SK-N-MC (cell line): ENCODE results near the gene DAPK3.

ENCODE experiments used
- DNase-seq: peaks from one replicate; pipeline ENCODE4 v3.0.0-alpha.2; 2011; ENCODE audit warnings: low read depth, low spot score
- H3K27ac ChIP-seq: fragments of 200-600 bp; sonication (generic); 2 replicates; pipeline ENCODE4 v1.5.1; 2016; ENCODE audit warnings: mixed run types
- H3K36me3 ChIP-seq: fragments of 200-600 bp; sonication (generic); 2 replicates; pipeline ENCODE4 v1.6.1; 2017; ENCODE audit warnings: antibody characterized with exemption, low read length, mixed read lengths; ENCODE audit not compliant: insufficient read depth
- H3K4me3 ChIP-seq: fragments of 200-600 bp; sonication (generic); 2 replicates; pipeline ENCODE4 v1.5.1; 2016
- H3K9ac ChIP-seq: fragments of 200-600 bp; sonication (generic); 2 replicates; pipeline ENCODE4 v1.8.0; 2017; ENCODE audit warnings: mixed run types, mixed read lengths; ENCODE audit not compliant: insufficient read length
- H3K9me3 ChIP-seq: fragments of 200-600 bp; sonication (generic); 2 replicates; pipeline ENCODE4 v1.6.1; 2017; ENCODE audit warnings: low read depth, mild to moderate bottlenecking, antibody characterized with exemption, low read length, moderate library complexity, mixed read lengths
- EZH2 ChIP-seq: fragments of 200-600 bp; sonication (generic); IDR thresholded peaks from one replicate; pipeline ENCODE4 v1.6.1; 2017; ENCODE audit warnings: antibody characterized with exemption
- FOXP2 ChIP-seq: optimal IDR thresholded peaks from 2 replicates; pipeline ENCODE3; 2011; ENCODE audit warnings: mild to moderate bottlenecking, moderate library complexity; ENCODE audit not compliant: insufficient read depth; ENCODE audit errors: extremely low read length, control extremely low read depth
- POLR2AphosphoS5 ChIP-seq: IDR thresholded peaks from 2 replicates; pipeline ENCODE4 v1.6.1; 2012; ENCODE audit warnings: mild to moderate bottlenecking, low read depth, low read length, borderline replicate concordance

The DAPK3 gene

DNA sequence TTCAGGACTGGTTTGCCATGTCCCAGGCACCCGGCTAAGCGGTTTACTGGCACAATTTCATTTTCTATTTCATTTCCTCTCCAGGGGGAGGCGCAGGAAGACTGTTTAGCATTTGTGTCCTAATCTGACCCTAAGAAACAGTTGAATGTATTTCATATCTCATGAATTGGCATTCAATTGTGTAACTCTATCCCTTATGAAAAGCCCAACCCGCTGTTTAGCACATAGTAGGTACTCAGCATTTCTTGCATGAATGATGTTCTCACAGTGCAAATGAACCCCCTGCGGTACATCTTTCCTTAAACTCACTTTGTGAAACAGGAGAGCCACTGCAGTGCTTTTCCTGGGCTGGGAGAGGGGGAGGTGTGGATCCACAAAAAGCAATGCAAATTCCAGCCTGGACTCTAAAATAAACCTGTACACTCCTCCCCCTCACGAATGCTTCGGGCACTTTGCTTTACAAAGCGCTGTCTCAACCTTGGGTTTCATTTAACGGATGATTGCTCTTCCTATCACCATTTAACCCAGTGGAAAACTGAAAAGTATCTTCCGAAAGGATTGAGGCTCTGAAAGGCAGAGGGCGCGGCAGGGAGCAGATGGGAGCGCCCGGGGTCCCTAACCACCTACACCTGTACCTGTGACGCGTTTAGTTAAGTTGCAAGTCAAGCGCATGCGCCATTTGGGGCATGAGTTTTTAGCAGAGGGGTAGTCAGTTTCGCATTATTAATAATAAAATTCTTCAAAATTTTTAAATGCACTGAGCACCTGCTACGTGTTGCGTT is 15.6 kb upstream of the DAPK3 start:
- peak overlapping the region; percentile 90 for H3K4me3 ChIP-seq
- H3K9ac ChIP-seq, result peak overlapping the region; percentile 83
- peak overlapping the region; percentile 96 for H3K27ac ChIP-seq
- TF ChIP-seq FOXP2, result peak; percentile 52
- TF ChIP-seq EZH2, result no peak
- peaks cover 36% of the 10 kb centered on the region for H3K36me3 ChIP-seq
- DNase-seq, result peak; percentile 79
- no peaks in the 10 kb centered on the region for H3K9me3 ChIP-seq

DNA sequence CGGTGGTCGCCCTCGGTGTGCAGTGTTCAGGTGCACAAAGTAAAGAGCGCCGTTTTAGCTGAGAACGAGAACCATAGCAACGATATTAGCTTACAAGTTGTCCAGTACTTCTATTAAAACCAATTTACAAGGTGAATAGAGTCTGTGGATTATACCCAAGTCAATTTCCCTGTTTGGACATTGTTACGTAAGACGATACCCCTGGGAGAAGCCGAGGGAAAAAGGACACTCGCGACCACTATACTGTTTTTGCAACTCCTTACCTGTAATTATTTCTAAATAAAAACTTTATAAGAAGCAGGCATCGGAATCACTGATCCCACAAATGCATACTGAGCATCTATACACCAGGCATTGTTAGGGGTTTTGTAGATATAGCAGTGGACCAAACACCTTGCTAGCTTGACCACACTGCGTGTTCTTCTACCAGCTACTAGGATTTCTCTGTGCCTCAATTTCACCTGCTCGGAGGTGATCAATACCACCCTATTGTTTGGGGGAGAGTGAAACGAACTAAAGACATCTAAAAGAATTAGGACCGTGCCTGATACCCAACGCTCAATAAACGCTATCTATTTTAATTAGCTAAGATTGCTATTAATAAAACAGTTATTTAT is 14.9 kb upstream of the DAPK3 start:
- Histone ChIP-seq H3K27ac (peak overlapping the region; percentile 96), H3K4me3 (peak overlapping the region; percentile 90), H3K9ac (peak overlapping the region; percentile 83), H3K9me3 (no peaks in the 10 kb centered on the region), H3K36me3 (peaks cover 43% of the 10 kb centered on the region)
- TF ChIP-seq POLR2AphosphoS5, result no peak
- no peak for TF ChIP-seq EZH2
- no peak for TF ChIP-seq FOXP2
- DNase-seq, result no peak

DNA sequence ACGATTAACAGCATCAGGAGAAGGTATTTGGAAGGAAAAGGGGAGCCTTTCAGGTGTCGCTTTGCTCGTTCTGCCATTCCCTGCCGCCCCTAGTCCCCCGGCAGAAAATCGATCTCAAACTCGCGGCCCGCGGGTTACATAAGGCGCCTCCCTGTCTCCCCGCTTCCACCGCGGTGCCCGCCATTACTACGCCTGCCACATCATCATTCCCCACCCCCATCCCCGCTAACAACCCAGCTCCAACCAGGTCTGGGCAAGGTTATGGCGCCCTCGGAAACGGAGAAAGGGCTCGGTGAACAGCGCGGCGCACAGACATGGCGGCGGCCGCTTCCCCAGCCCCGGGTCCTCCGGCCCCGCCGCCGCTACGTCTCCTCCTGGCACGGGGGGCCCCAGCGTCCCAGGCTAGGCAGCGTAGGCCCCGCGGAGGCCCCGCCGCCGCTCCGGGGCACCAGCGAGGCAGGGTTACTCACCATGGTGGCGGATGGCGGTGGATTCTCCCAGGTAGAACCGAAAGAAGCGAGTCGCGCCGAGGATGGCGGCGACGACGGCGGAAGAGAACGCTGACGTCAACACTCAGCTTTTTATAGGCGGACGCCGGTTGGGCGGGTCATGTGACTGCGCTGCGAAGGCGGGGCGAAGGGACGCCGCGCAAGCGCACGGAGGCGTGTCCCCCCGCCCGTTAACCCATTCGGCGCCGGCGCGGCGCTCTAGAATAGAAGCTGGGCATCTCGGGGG is 14.2 kb upstream of the DAPK3 start, which contains the start of gene EEF2:
Gene EEF2, minus strand, starts transcription at position 556 of the 735 bp plus-strand sequence. Its CDS starts 83 bp downstream, at position 473.
- peak; percentile 50 for DNase-seq
- TF ChIP-seq POLR2AphosphoS5 (peak; percentile 100), FOXP2 (peak; percentile 14), EZH2 (no peak)
- Histone ChIP-seq H3K27ac (peak within 1 kb of the TSS; percentile 96), H3K36me3 (peaks cover 49% of the 10 kb centered on the region), H3K9me3 (no peaks in the 10 kb centered on the region), H3K9ac (peak within 1 kb of the TSS; percentile 99), H3K4me3 (peak within 1 kb of the TSS; percentile 90)

DNA sequence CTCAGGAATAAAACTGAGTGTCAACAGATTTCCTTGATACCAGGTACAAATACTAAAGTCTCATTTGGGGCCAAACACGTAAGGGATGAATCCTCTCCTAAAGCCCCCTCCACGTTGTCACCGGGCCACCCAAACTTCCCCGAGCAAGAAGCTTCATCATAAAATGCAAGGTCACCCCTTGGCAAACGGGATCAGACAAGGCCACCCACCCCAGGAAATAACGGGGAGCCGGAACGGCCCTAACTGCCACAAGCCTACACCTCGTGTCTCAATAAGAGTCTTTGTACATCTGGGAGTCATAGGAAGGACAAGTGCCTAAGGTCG is 13.6 kb upstream of the DAPK3 start:
- no peaks in the 10 kb centered on the region for H3K9me3 ChIP-seq
- peak overlapping the region; percentile 99 for H3K9ac ChIP-seq
- peaks cover 55% of the 10 kb centered on the region for H3K36me3 ChIP-seq
- no peak for DNase-seq
- peak overlapping the region; percentile 95 for H3K27ac ChIP-seq
- H3K4me3 ChIP-seq, result peak overlapping the region; percentile 90
- TF ChIP-seq FOXP2, result no peak
- TF ChIP-seq EZH2, result no peak
- no peak for TF ChIP-seq POLR2AphosphoS5

DNA sequence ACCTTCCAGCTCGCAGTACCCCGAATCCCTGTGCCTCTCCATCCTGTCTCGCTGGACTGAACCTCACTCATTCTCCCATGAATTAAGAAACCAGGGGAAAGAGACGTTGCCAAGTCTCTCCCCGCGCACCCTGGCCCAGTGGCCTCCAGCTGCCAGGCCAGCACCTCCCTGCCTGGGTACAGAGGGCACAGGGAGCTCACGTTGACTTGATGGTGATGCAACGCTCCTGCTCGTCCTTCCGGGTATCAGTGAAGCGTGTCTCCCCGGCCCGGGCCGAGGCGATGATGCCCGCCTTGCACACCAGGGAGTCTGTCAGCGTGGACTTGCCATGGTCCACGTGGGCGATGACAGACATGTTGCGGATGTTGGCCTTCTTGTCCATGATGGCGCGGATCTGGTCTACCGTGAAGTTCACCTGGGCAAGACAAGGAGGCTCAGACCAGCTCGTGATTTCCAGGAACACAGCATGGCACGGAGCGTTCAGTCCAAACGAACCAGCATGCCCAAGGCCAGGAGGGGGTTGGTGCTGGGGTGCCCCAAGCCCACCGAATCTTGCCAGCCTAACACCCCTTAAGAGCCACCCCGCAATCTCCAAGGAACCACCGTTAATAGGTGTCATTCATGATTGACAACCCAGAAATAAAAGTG is 13.2 kb upstream of the DAPK3 start:
- TF ChIP-seq FOXP2, result no peak
- no peak for TF ChIP-seq EZH2
- no peak for TF ChIP-seq POLR2AphosphoS5
- DNase-seq, result no peak
- Histone ChIP-seq H3K27ac (peak overlapping the region; percentile 95), H3K9ac (peak overlapping the region; percentile 99), H3K4me3 (peak overlapping the region; percentile 90), H3K36me3 (peaks cover 60% of the 10 kb centered on the region), H3K9me3 (no peaks in the 10 kb centered on the region)

DNA sequence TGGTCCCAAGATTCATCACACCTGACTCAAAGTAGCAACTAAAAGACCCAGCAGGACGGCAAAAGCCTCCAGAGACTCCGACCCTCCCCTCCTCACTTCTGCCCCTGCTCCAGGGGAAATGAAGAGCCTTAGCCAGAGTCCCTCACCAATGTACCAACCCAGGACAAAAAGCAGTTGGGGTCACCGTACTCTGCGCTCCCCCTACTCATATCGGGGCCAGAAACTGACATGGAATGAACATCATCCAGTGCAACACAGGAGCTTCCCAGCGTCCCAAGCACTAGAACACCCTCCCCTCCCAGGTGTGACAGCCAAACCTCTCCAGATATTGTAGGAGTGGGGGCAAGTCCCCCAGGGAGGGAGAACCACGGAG is 12.6 kb upstream of the DAPK3 start:
- TF ChIP-seq FOXP2, result no peak
- peak overlapping the region; percentile 99 for H3K9ac ChIP-seq
- peak overlapping the region; percentile 95 for H3K27ac ChIP-seq
- peak overlapping the region; percentile 90 for H3K4me3 ChIP-seq
- H3K36me3 ChIP-seq, result peaks cover 63% of the 10 kb centered on the region
- no peaks in the 10 kb centered on the region for H3K9me3 ChIP-seq
- DNase-seq, result no peak

DNA sequence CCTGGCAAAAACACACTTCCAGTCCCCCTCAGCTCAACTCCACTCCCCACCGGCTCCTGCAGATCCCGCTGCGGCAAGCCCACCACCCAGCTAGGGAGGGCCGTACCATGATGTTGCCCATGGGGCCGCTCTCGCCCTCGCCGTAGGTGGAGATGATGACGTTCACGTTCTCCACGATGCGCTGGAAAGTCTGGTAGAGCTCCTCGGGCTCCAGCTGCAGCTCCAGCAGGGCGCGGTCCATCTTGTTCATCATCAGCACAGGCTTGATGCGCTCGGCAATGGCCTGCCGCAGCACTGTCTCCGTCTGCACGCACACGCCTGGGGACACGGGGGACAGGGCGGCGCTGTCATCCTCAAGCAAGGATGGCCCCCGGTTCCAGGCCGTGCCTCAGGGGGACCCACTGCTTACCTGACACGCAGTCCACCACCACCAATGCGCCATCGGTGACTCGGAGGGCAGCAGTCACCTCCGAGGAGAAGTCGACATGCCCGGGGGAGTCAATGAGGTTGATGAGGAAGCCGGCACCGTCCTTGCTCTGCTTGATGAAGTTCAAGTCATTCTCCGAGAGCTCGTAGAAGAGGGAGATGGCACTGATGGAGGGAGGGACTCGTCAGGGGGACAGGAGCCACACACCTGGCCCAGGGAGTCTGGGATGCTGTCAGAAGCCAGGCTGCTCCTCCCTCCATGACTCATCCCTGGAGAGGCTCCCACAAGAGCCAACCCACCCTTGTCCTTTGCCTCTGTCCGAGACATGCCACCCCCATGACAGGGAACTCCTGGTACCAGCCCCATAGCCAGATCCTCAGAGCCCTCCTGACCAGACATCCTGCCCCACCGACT is 12.0 kb upstream of the DAPK3 start:
- no peak for TF ChIP-seq EZH2
- no peak for TF ChIP-seq POLR2AphosphoS5
- no peak for TF ChIP-seq FOXP2
- H3K4me3 ChIP-seq, result peak overlapping the region; percentile 90
- peak overlapping the region; percentile 99 for H3K9ac ChIP-seq
- peak overlapping the region; percentile 95 for H3K27ac ChIP-seq
- peaks cover 69% of the 10 kb centered on the region for H3K36me3 ChIP-seq
- H3K9me3 ChIP-seq, result no peaks in the 10 kb centered on the region
- DNase-seq, result no peak
